Hepatocyte (in vitro differentiated cells): ENCODE measurements around the gene B3GNT4. TPM values are rescaled to one million over a fixed set of nuclear protein-coding genes. Genes with fewer than 3 reads are reported as not detected.
"Not testable (repeated sequence)": the region's sequence is repeated elsewhere in the genome, so short reads cannot be mapped to it uniquely, and the experiment has no call there.

Experiments
- DNase-seq: peaks from one replicate; pipeline ENCODE4 v3.0.0-alpha.2; 2016; ENCODE audit warnings: low spot score
- H2AFZ ChIP-seq: fragments of 200-600 bp; sonication (generic); 2 replicates; pipeline ENCODE4 v1.6.0; 2016; ENCODE audit warnings: antibody characterized with exemption, mild to moderate bottlenecking
- H3K27ac ChIP-seq: fragments of 200-600 bp; sonication (generic); 2 replicates; pipeline ENCODE4 v1.5.1; 2016; ENCODE audit warnings: mild to moderate bottlenecking
- H3K27me3 ChIP-seq: fragments of 200-600 bp; sonication (generic); 2 replicates; pipeline ENCODE4 v1.6.1; 2016
- H3K36me3 ChIP-seq: fragments of 200-600 bp; sonication (generic); replicated peaks from 2 replicates; pipeline ENCODE4 v1.5.1; 2016; ENCODE audit warnings: low read depth; ENCODE audit not compliant: insufficient read depth
- H3K4me1 ChIP-seq: fragments of 200-600 bp; sonication (generic); 2 replicates; pipeline ENCODE4 v1.5.1; 2016; ENCODE audit warnings: mild to moderate bottlenecking, moderate library complexity; ENCODE audit not compliant: insufficient read depth
- H3K4me2 ChIP-seq: fragments of 200-600 bp; sonication (generic); 2 replicates; pipeline ENCODE4 v1.6.0; 2016
- H3K4me3 ChIP-seq: fragments of 200-600 bp; sonication (generic); 2 replicates; pipeline ENCODE4 v1.5.1; 2016; ENCODE audit warnings: mild to moderate bottlenecking
- H3K79me2 ChIP-seq: fragments of 200-600 bp; sonication (generic); 2 replicates; pipeline ENCODE4 v1.6.0; 2017; ENCODE audit warnings: mild to moderate bottlenecking
- H3K9me2 ChIP-seq: fragments of 200-600 bp; sonication (generic); replicated peaks from 2 replicates; pipeline ENCODE4 v1.6.0; 2017; ENCODE audit warnings: mild to moderate bottlenecking; ENCODE audit not compliant: insufficient read depth
- H3K9me3 ChIP-seq: fragments of 200-600 bp; sonication (generic); 2 replicates; pipeline ENCODE4 v1.5.1; 2016; ENCODE audit warnings: low read depth, mild to moderate bottlenecking
- H4K20me1 ChIP-seq: fragments of 200-600 bp; sonication (generic); 2 replicates; pipeline ENCODE4 v1.6.0; 2016; ENCODE audit warnings: mild to moderate bottlenecking; ENCODE audit not compliant: insufficient read depth, poor library complexity, severe bottlenecking
- EZH2 ChIP-seq: fragments of 200-600 bp; sonication (generic); IDR thresholded peaks from 2 replicates; pipeline ENCODE4 v1.6.1; 2016; ENCODE audit warnings: antibody characterized with exemption, mild to moderate bottlenecking, borderline replicate concordance
- EZH2phosphoT487 ChIP-seq: fragments of 200-600 bp; sonication (generic); IDR thresholded peaks from one replicate; pipeline ENCODE4 v1.6.1; 2018; ENCODE audit warnings: antibody characterized with exemption, mild to moderate bottlenecking, low read depth, moderate library complexity; ENCODE audit not compliant: unreplicated experiment, severe bottlenecking
- WGBS: methylation state at CpG from one replicate; pipeline ENCODE4 v1.1.6; 2016; ENCODE audit warnings: low lambda C conversion rate; ENCODE audit errors: missing lambda C conversion rate; 5-methylcytosine and 5-hydroxymethylcytosine counted together
- polyA plus RNA-seq: library from polyadenylated mRNA; unstranded; fragments of >200 nt; fragmentation: Nextera tagmentation; extraction: Ambion mirVana; gene quantifications from 2 replicates; pipeline ENCODE4 v1.2.1, GENCODE V29; 2016
- total RNA-seq: library from RNA; depleted of rRNA; stranded (reverse); fragments of >200 nt; gene quantifications from 2 replicates; pipeline ENCODE4 v1.2.3, GENCODE V29; 2014
- TF ChIP-seq, protein P1 (sequence below): fragments of 200-600 bp; sonication (generic); IDR thresholded peaks from 2 replicates; pipeline ENCODE4 v1.5.1; 2016; ENCODE audit warnings: antibody characterized with exemption, mild to moderate bottlenecking; ENCODE audit not compliant: poor library complexity

B3GNT4 gene
- total and polyA plus RNA-seq, 2 experiments from 2014 or later = 0.13 to 1.0 TPM

DNA sequence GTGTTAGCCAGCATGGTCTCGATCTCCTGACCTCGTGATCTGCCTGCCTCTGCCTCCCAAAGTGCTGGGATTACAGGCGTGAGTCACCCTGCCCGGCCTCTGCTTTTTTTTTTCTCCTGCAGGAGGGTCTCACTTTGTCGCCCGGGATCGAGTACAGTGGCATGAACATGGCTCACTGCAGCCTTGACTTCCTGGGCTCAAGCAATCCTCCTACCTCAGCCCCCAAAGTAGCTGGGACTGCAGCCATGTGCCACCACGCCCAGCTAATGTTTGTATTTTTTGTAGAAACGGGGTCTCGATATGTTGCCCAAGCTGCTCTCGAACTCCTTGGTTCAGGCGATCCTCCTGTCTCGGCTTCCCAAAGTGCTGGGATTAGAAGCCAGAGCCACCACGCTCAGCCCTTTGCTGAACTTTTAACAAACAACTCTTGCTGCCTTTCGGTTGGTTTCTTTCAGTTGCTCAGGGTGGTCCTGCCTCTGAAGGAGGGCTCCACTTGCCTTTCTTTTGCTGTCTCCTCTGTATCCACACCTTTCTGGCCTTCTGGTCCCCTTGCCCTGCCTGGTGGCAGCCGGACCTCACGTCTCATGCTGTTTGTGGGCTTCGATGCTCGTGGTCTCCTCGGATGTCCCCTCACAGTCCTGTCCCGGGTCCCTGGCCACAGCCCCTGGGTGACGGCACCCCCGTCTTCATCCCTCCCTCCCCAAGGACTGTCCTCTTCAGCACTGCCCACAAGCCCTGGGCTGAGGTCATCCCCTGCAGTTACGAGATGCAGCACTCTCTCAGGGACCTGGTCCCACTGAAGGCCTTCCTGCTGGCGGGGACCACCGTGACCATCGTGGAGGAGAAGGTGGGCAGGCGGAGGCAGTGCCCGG is 3.8 kb upstream of the B3GNT4 start:
- no peak overlapping the region for H3K4me2 ChIP-seq
- no peaks in the 10 kb centered on the region for H3K9me2 ChIP-seq
- DNase-seq = no peak
- H3K27me3 ChIP-seq = peaks cover 22% of the 10 kb centered on the region
- no peaks in the 10 kb centered on the region for H3K9me3 ChIP-seq
- 94% methylated on average over 28 of the region's 29 CpGs for WGBS
- no peaks in the 10 kb centered on the region for H3K79me2 ChIP-seq
- TF ChIP-seq EZH2phosphoT487 = no peak
- H3K27ac ChIP-seq = no peak overlapping the region
- peaks cover 7% of the 10 kb centered on the region for H3K4me1 ChIP-seq
- H4K20me1 ChIP-seq = no peaks in the 10 kb centered on the region
- H3K4me3 ChIP-seq = no peak overlapping the region
- H3K36me3 ChIP-seq = no peaks in the 10 kb centered on the region
- H2AFZ ChIP-seq = no peak overlapping the region

GRCh38 chr12:122200541-122201175 is 2.9 kb upstream of the B3GNT4 start:
- Histone ChIP-seq H3K36me3 (no peaks in the 10 kb centered on the region), H3K4me3 (no peak overlapping the region), H3K4me1 (peaks cover 7% of the 10 kb centered on the region), H3K9me2 (no peaks in the 10 kb centered on the region), H3K79me2 (no peaks in the 10 kb centered on the region), H2AFZ (no peak overlapping the region), H3K27ac (no peak overlapping the region), H3K9me3 (no peaks in the 10 kb centered on the region), H3K4me2 (no peak overlapping the region), H3K27me3 (peaks cover 30% of the 10 kb centered on the region), H4K20me1 (no peaks in the 10 kb centered on the region)
- 77% methylated on average over 24 of the region's 24 CpGs for WGBS
- DNase-seq = no peak
- no peak for TF ChIP-seq EZH2phosphoT487
- TF ChIP-seq, protein P1, sequence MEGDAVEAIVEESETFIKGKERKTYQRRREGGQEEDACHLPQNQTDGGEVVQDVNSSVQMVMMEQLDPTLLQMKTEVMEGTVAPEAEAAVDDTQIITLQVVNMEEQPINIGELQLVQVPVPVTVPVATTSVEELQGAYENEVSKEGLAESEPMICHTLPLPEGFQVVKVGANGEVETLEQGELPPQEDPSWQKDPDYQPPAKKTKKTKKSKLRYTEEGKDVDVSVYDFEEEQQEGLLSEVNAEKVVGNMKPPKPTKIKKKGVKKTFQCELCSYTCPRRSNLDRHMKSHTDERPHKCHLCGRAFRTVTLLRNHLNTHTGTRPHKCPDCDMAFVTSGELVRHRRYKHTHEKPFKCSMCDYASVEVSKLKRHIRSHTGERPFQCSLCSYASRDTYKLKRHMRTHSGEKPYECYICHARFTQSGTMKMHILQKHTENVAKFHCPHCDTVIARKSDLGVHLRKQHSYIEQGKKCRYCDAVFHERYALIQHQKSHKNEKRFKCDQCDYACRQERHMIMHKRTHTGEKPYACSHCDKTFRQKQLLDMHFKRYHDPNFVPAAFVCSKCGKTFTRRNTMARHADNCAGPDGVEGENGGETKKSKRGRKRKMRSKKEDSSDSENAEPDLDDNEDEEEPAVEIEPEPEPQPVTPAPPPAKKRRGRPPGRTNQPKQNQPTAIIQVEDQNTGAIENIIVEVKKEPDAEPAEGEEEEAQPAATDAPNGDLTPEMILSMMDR = no peak
- TF ChIP-seq EZH2 = no peak

- no peak overlapping the region for H2AFZ ChIP-seq
- H3K27me3 ChIP-seq = peaks cover 34% of the 10 kb centered on the region
- H3K27ac ChIP-seq = no peak overlapping the region
- H3K9me3 ChIP-seq = no peaks in the 10 kb centered on the region
- DNase-seq = no peak
- no peak overlapping the region for H3K4me2 ChIP-seq
- WGBS = 92% methylated on average over 5 of the region's 5 CpGs
- H3K4me3 ChIP-seq = no peak overlapping the region
- H3K36me3 ChIP-seq = no peaks in the 10 kb centered on the region
- H3K9me2 ChIP-seq = no peaks in the 10 kb centered on the region
- H3K4me1 ChIP-seq = peaks cover 7% of the 10 kb centered on the region
- no peaks in the 10 kb centered on the region for H3K79me2 ChIP-seq
- no peaks in the 10 kb centered on the region for H4K20me1 ChIP-seq
- TF ChIP-seq, protein P1 = no peak
- TF ChIP-seq EZH2 (no peak), EZH2phosphoT487 (no peak)
Measured at GRCh38 chr12:122201381-122201780, 2.1 kb upstream of the B3GNT4 start.

DNA sequence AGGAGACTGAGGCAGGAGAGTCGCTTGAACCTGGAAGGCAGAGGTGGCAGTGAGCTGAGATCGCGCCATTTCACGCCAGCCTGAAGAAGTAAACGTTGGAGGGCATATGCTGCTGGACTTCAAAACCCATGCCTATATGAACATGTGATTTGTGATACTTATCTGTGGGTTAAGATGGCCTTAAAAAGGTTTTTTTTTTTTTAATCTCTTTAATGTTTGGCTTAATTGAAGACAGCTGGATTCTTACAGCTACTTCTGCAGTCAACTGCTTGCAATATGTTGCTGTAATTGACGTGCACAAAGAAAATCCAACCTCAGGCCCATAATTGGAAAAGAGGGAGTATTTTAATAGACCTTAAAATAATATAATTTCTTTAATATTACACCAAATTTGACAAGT is 1.5 kb upstream of the B3GNT4 start:
- Histone ChIP-seq H3K4me2 (no peak overlapping the region), H3K36me3 (no peaks in the 10 kb centered on the region), H3K4me3 (no peak overlapping the region), H3K9me2 (no peaks in the 10 kb centered on the region), H3K79me2 (no peaks in the 10 kb centered on the region), H4K20me1 (no peaks in the 10 kb centered on the region), H3K27ac (no peak overlapping the region), H3K9me3 (no peaks in the 10 kb centered on the region), H2AFZ (no peak overlapping the region), H3K27me3 (peaks cover 34% of the 10 kb centered on the region), H3K4me1 (peaks cover 7% of the 10 kb centered on the region)
- WGBS = 79% methylated on average over 6 of the region's 6 CpGs
- no peak for DNase-seq
- TF ChIP-seq EZH2phosphoT487 (no peak), EZH2 (no peak)
- TF ChIP-seq, protein P1 = no peak

DNA sequence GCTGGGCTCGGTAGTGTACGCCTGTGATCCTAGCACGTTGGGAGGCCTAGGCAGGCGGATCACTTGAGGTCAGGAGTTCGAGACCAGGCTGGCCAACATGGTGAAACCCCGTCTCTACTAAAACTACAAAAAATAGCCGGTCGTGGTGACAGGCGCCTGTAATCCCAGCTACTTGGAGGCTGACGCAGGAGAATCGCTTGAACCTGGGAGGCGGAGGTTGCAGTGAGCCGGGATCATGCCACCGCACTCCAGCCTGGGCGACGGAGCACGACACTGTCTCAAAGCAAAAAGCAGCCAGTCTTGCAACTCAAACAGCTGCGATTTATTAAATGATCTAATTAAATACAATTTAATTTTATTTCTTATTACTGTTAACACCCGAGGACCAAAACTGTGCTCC is 698 bp upstream of the B3GNT4 start:
- H3K9me2 ChIP-seq, H3K9me3 ChIP-seq, H3K27ac ChIP-seq, H3K79me2 ChIP-seq, H4K20me1 ChIP-seq, H3K36me3 ChIP-seq, H3K4me1 ChIP-seq, DNase-seq: not testable (repeated sequence)
- Histone ChIP-seq H3K27me3 (peaks cover 34% of the 10 kb centered on the region), H2AFZ (peak overlapping the region; percentile 60), H3K4me2 (peak overlapping the region; percentile 99), H3K4me3 (peak overlapping the region; percentile 22)
- 76% methylated on average over 19 of the region's 19 CpGs for WGBS
